HG03139 (cell line): ENCODE data around the gene PDCD10.

Source experiments
- ATAC-seq: cut with Tn5 transposase; IDR thresholded peaks from one replicate; pipeline ENCODE4 v1.9.1; 2021; ENCODE audit not compliant: unreplicated experiment

Gene PDCD10

GRCh38 chr3:167735233-167736138 is 794 bp upstream of the PDCD10 start, which contains the start of gene SERPINI1:
TSS of gene SERPINI1 (plus strand) at chr3:167735721. CDS start at chr3:167789129, 53,408 bp downstream.
- peak; percentile 53 for ATAC-seq

GRCh38 chr3:167733961-167734497 is 663 bp downstream of the PDCD10 start:
- no peak for ATAC-seq

- ATAC-seq: no peak
These were observed 2.2 kb downstream of the PDCD10 start for GRCh38 chr3:167732313-167733065.

DNA sequence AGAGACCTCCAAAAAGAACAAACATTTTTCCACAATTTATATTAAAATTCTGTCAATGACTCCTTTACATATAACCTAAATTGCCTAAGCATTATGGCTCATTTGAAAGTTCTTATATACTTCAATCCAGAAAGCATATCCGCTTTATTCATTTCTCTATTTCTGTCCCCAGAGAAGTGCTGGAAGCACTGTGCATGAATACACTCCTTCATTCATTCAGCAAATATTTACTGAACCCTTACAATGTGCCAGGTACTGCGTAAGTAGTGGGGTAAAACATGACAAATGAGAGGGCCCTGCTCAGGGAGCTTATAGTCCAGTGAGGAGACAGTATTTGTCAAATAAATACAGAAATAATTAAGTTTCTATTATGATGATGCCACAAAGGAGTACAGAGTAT is 3.3 kb downstream of the PDCD10 start:
- no peak for ATAC-seq

DNA sequence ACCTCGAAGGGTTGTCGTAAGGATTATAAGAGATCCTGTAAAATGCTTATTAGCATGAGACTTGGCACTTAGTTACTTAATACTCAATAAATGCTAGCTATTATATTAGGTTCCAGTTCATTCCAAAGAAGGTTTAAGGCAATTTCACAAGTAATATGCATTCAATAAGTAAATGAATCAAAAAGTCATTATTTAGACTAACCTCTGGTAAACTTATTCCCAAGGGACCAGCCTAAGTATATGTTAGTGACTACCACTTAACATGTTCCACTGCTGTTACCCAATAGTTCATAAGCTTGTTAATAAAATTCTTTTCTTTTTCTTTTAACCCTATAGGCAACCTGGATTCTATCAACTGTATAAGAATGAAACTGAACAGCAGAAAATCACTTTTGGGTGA is 5.1 kb downstream of the PDCD10 start:
- ATAC-seq: no peak

DNA sequence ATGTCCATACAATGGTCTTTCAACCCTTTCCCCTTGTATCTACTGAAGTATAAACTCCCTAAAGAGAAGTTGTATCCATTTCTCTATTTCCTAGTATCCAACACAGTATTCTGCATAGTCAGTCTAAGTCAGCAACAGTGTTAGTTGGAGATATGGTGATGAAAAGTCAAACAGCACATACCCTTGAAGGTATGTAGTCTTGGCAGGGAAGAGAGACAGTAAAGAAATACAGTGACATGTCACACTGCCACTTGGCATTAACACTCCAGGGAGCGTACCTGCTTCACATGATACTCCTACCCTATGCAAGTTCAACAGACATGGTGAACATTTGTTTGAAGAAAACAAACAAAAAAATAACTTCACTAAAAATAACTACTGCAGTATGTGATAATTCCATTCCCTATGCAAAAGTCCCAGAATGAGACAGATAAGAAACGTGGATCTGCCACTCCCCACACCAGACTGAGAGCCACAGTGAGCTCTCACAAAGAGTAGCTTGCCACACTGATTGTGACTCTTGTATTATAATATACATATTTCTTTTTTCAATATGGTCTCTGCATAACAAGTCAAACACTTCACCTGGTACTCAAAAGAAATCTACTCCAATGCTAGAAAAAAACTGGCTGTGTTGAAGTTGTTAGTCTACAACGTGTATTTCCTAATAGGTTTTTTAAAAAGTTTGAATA is 5.9 kb downstream of the PDCD10 start:
- no peak for ATAC-seq

DNA sequence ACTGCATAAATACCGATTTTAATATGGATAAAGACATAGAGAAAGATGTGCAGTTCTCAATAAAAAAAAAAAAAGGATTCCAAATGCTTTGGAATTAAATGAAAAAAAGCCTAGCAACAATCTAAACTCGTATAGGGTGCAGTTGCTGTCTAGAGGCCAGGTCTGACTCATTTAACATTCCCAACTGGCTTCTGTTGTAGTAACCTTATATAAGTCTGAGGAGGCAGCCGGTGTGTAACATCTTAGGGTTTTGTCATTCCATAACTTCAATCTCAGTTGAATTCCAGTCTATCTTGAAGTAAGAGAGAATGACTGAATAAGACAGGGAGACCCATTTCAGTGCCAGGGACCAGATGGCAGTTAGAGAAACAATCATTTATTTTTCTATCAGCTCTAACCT is 6.5 kb downstream of the PDCD10 start:
- no peak for ATAC-seq

DNA sequence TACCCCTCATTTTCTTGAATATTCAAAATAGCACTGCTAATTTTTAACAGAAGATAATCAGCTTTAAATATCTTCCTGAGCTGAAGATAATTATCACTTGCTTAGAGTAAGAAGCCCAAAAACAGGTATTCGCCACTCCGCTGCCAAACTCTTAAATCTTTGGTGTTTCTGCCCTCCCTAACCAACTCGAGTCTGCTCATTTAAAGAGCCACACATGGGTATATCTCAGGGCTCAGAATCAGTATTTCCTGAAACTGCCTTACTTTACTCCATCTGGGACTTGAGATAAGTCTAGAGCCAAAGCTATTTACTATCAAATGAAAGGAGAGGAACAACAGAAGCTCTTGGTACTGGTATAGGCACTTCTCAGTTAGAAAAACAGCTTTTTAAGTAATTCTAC is 10.8 kb downstream of the PDCD10 start:
- ATAC-seq: no peak

GRCh38 chr3:167723025-167723512 is 11.6 kb downstream of the PDCD10 start:
- ATAC-seq: no peak

- no peak for ATAC-seq
These were observed 16.1 kb downstream of the PDCD10 start for GRCh38 chr3:167718582-167718981.

DNA sequence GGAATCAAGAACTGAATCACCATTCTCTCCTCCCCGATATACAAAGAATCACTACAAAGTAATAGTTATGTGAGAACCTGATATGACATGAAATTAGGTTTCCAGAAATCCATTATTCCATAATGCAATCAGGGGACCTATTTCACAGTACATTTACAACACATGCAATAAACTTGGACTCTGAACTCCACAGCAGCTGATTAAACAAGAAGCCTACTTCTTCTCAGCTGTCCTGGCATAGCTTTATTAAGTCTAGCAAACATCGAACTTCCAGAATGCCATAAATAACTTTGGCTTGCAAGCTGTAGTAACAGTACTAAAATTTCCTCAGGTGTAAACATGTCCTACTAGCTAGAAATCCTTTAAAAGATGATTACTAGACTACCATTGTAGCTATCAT is 17.8 kb downstream of the PDCD10 start:
- no peak for ATAC-seq

- no peak for ATAC-seq
These were observed 19.8 kb downstream of the PDCD10 start for GRCh38 chr3:167714871-167715270.

GRCh38 chr3:167712445-167712844 is 22.2 kb downstream of the PDCD10 start:
- no peak for ATAC-seq

DNA sequence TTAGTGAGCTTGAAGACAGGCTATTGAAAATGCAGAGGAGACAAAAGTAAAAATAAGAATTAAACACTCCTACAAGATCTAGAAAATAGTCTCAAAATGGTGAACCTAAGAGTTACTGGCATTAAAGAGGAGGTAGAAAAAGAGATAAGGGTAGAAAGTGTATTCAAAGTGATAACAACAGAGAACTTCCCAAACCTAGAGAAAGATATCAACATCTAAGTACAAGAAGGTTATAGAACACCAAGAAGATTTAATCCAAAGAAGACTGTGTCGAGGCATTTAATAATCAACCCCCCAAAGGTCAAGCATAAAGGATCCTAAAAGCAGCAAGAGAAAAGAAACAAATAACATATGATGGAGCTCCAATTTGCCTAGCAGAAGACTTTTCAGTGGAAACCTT is 23.3 kb downstream of the PDCD10 start:
- no peak for ATAC-seq

- ATAC-seq: no peak
These were observed 24.1 kb downstream of the PDCD10 start for GRCh38 chr3:167710552-167710951.

- ATAC-seq: no peak
These were observed 25.0 kb downstream of the PDCD10 start for GRCh38 chr3:167709690-167710089.

DNA sequence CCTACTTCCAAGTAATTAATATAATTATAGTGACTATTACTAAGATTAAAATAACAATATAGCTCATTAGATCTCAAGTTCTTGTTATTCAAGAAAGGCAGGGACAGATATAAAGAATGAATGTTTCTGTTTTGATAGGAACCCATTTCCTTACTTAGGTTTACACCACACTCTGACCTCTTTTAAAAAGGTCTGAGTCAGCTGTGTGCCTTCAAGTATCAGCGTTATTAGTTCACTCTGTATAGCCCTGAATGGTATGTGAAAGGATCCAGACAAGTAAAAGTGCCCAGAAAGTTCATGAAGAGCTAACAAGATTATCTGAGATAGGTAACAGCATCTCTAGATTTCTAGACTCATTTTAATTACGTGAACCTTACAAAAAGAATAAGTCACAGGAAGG is 28.9 kb downstream of the PDCD10 start:
- no peak for ATAC-seq

DNA sequence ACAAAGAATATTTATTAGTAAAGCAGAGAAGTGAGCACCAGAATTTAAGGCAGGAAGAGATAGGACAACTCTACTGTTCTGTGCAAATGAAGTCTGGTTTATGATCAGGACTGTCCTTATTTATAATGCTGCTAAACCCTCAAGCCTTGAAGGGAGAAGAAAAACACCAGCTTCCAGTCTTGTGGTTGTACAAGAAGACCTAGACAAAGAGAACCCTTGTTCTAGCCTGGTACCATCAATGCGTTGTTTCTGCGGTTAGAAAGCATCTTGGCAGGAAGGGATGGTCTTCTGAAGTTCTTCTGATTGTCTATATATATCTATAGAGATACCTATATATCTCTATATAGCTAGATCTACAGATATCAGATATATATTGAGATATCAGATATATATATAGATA is 33.8 kb downstream of the PDCD10 start:
- no peak for ATAC-seq

DNA sequence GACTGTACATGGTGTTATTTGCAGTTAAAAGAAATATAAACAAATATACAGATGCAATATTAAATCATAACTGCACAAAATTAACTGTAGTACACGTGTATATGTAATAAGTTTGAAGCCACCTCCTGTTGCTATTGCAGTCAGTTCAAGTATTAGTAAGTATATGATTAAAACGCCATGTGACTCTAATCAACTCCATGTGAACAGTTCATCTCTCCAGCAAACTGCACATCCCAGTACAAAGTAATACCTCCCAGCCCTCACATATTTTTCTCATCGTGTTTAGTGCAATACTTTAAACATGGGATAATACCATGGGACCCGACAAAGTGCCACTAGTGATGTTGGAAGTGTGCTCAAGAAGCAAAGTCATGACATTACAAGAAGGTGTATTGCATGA is 34.6 kb downstream of the PDCD10 start:
- no peak for ATAC-seq

GRCh38 chr3:167694121-167694520 is 40.6 kb downstream of the PDCD10 start:
- no peak for ATAC-seq

DNA sequence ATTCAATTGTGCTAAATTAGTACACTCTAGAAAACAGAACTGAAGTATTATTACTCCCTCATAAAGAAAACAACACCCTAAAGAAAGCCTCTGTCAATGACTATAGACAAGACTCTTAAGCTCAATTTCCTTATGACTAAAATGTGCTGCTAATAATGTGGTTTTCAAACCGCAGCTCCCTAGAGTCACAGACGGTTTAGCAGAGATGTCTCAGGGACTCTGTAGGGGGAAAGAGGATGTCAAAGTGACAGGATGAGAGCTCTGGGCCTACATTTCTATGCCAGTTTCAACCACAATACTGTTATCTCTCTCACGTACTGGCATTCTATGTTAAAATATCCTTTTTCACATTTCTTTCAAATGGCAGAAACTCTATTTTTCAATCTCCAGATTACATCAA is 43.3 kb downstream of the PDCD10 start:
- ATAC-seq: peak; percentile 100
